HT-29 (cell line): Measurements from ENCODE around the gene CEACAM7. TPM values are rescaled to one million over a fixed set of nuclear protein-coding genes. Genes with fewer than 3 reads are reported as not detected.
A peak's percentile ranks its signal among the peaks of the same experiment; 100 is the strongest.
"Not testable (repeated sequence)": the region's sequence is repeated elsewhere in the genome, so short reads cannot be mapped to it uniquely, and the experiment has no call there.

Experiments used
- DNase-seq: peaks from one replicate; pipeline ENCODE4 v3.0.0-alpha.2; 2015; ENCODE audit warnings: low spot score
- small RNA-seq: library from RNA; depleted of rRNA; stranded (forward); fragments of <200 nt; gene quantifications from one replicate; pipeline ENCODE3, GENCODE V24; 2014
- total RNA-seq: library from RNA; depleted of rRNA; stranded (reverse); fragments of >200 nt; shearing (Covaris generic); gene quantifications from 2 replicates; pipeline ENCODE4 v1.2.3, GENCODE V29; 2014; rRNA removed

CEACAM7 gene
- total RNA-seq, 1 experiment from 2014 or later, result 0.92 TPM

- not testable (repeated sequence) for DNase-seq
These were observed 31.3 kb downstream of the CEACAM7 start for GRCh38 chr19:41656756-41657155.

- DNase-seq, result no peak
These were observed 35.8 kb downstream of the CEACAM7 start for GRCh38 chr19:41652250-41652649.

- DNase-seq, result peak; percentile 90
These were observed 38.2 kb downstream of the CEACAM7 start for GRCh38 chr19:41649827-41650226.

GRCh38 chr19:41646589-41647204 is 41.4 kb downstream of the CEACAM7 start:
- DNase-seq, result no peak

- DNase-seq, result peak; percentile 98
These were observed 46.1 kb downstream of the CEACAM7 start for GRCh38 chr19:41641879-41642485.

GRCh38 chr19:41638641-41639081 is 49.4 kb downstream of the CEACAM7 start:
- no peak for DNase-seq

- no peak for DNase-seq
These were observed 50.6 kb downstream of the CEACAM7 start for GRCh38 chr19:41637484-41637883.

- DNase-seq, result no peak
These were observed 59.9 kb downstream of the CEACAM7 start for GRCh38 chr19:41627966-41628675.

- no peak for DNase-seq
These were observed 61.2 kb downstream of the CEACAM7 start, which contains the start of gene CEACAM4 for GRCh38 chr19:41626877-41627276. CEACAM4 (minus strand) TSS chr19:41627074; CDS start chr19:41626963, 111 bp downstream.

GRCh38 chr19:41626278-41626677 is 61.8 kb downstream of the CEACAM7 start:
- DNase-seq, result no peak

GRCh38 chr19:41624937-41625336 is 63.1 kb downstream of the CEACAM7 start:
- DNase-seq, result no peak

GRCh38 chr19:41624515-41624914 is 63.6 kb downstream of the CEACAM7 start:
- no peak for DNase-seq

- DNase-seq, result no peak
These were observed 64.7 kb downstream of the CEACAM7 start for GRCh38 chr19:41623360-41623759.

Small RNA genes lying within 50 kb of the gene (small RNA-seq; reads per million reads assigned to genes)
- not detected for gene AC243960.4

Other genes starting within 250 kb of the CEACAM7 start
- gene DMAC2, start 248.4 kb downstream of the CEACAM7 start, total RNA-seq, result 68.8 and 77.9 TPM in 2 replicates
- not detected in 2 replicates for gene ERICH4, start 245.1 kb downstream of the CEACAM7 start, total RNA-seq
- not detected in 2 replicates for gene CEACAM21, start 112.1 kb downstream of the CEACAM7 start, total RNA-seq
- not detected in 2 replicates for gene CEACAM4, start 61.2 kb downstream of the CEACAM7 start, total RNA-seq
- 3.2 and 3.8 TPM in 2 replicates for gene CEACAM5, start 20.4 kb upstream of the CEACAM7 start, total RNA-seq
- gene CEACAM6, start 67.3 kb upstream of the CEACAM7 start, total RNA-seq, result 11.0 and 13.4 TPM in 2 replicates
- gene CEACAM3, start 108.3 kb upstream of the CEACAM7 start, total RNA-seq, result not detected in 2 replicates
- not detected in 2 replicates for gene LYPD4, start 156.4 kb upstream of the CEACAM7 start, total RNA-seq
- not detected in 2 replicates for gene DMRTC2, start 156.8 kb upstream of the CEACAM7 start, total RNA-seq
- 4,362 and 4,557 TPM in 2 replicates for gene RPS19, start 172.0 kb upstream of the CEACAM7 start, total RNA-seq
- gene CD79A, start 189.0 kb upstream of the CEACAM7 start, total RNA-seq, result 0.81 and 1.4 TPM in 2 replicates
- 189 and 199 TPM in 2 replicates for gene ARHGEF1, start 194.9 kb upstream of the CEACAM7 start, total RNA-seq
- 0.39 and 0.64 TPM in 2 replicates for gene ERFL, start 240.2 kb upstream of the CEACAM7 start, total RNA-seq